ENCODE results near the gene OSBPL1A. TPM values are rescaled to one million over a fixed set of nuclear protein-coding genes. Genes with fewer than 3 reads are reported as not detected.
A peak's percentile ranks its signal among the peaks of the same experiment; 100 is the strongest.
"Not testable (repeated sequence)": the region's sequence is repeated elsewhere in the genome, so short reads cannot be mapped to it uniquely, and the experiment has no call there.

Gene OSBPL1A
- total RNA-seq, 1 experiment from 2014 or later, result 16.4 TPM

DNA sequence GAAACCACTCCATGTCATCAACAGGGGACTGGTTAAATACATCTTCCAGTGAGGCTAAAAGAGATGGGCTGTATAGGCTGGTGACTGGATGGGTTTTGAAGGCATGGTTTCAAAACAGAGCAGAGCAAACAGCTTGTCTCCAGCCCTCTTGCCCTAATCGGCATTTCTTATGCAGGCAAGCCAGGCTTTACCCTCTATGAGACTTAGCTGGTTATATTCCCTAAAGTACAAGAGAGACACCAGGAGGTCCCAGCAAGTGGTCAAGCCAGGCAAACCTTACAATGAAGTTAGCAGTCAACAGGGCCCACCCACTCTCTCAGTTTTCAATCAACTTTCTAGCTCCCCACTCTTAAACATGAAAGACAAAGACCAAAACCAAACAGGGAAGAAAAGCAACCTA, 19.0 kb downstream of the OSBPL1A start:
- no peaks in the 10 kb centered on the region for H3K4me1 ChIP-seq
- H3K27me3 ChIP-seq, result no peaks in the 10 kb centered on the region
- no peaks in the 10 kb centered on the region for H3K9me3 ChIP-seq (replicated peaks)
- H3K36me3 ChIP-seq, result no peaks in the 10 kb centered on the region
- no peak overlapping the region for H3K4me3 ChIP-seq
- DNase-seq, result no peak
- H3K27ac ChIP-seq, result no peak overlapping the region

DNA sequence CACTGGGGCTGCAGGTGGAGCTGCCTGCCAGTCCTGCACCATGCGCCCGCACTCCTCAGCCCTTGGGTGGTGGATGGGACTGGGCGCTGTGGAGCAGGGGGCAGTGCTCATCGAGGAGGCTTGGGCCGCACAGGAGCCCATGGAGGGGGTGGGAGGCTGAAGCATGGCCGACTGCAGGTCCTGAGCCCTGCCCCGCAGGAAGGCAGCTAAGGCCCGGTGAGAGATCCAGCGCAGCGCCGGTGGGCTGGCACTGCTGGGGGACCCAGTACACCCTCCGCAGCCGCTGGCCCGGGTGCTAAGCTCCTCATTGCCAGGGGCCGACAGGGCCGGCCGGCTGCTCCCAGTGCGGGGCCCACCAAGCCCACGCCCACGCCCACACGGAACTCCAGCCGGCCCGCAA, 21.1 kb downstream of the OSBPL1A start:
- H3K4me3 ChIP-seq, result not testable (repeated sequence)

GRCh38 chr18:24373328-24373727, 24.3 kb downstream of the OSBPL1A start:
- Histone ChIP-seq H3K27me3 (no peaks in the 10 kb centered on the region), H3K27ac (no peak overlapping the region), H3K4me3 (no peak overlapping the region), H3K9me3 (replicated peaks) (no peaks in the 10 kb centered on the region), H3K36me3 (no peaks in the 10 kb centered on the region), H3K4me1 (no peaks in the 10 kb centered on the region)
- DNase-seq, result no peak

More for the DNA sequence above, 21.1 kb downstream of the OSBPL1A start:
- not testable (repeated sequence) for H3K4me1 ChIP-seq; H3K36me3 ChIP-seq; H3K27me3 ChIP-seq; DNase-seq; H3K9me3 ChIP-seq (replicated peaks); H3K27ac ChIP-seq

DNA sequence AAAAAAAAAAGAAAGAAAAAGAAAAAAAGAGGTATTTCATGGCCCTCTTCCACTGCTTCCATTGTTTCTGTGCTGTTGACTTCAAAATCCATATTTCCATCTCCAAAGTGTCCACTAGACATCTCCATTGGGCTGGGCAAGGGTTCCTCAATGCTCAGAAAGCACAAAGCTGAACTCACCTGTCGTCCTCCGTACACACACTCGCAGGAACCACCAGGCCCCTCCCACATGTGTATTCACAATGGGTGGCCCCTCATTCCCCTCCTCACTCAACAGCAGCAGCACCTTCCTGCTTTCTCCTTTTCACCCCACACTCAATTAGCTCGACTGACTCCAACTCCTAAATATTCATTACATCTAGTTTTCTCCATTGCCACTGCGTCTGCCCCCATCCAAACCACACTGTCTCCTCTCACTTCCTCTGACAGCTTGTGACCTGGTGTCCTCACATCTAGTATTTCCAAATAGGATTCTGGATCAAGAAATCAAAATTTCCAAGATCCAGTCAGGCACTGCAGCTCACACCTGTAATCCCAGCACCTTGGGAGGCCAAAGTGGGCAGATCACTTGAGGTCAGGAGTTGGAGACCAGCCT, 25.2 kb downstream of the OSBPL1A start:
- Histone ChIP-seq H3K4me1 (no peaks in the 10 kb centered on the region), H3K9me3 (replicated peaks) (no peaks in the 10 kb centered on the region), H3K27ac (no peak overlapping the region), H3K36me3 (no peaks in the 10 kb centered on the region), H3K4me3 (no peak overlapping the region), H3K27me3 (no peaks in the 10 kb centered on the region)
- no peak for DNase-seq

GRCh38 chr18:24370120-24370519, 27.5 kb downstream of the OSBPL1A start:
- Histone ChIP-seq H3K27me3 (no peaks in the 10 kb centered on the region), H3K36me3 (no peaks in the 10 kb centered on the region), H3K4me3 (no peak overlapping the region), H3K27ac (no peak overlapping the region), H3K4me1 (no peaks in the 10 kb centered on the region), H3K9me3 (replicated peaks) (no peaks in the 10 kb centered on the region)
- no peak for DNase-seq

- Histone ChIP-seq H3K4me1 (no peaks in the 10 kb centered on the region), H3K27ac (no peak overlapping the region), H3K36me3 (no peaks in the 10 kb centered on the region), H3K9me3 (replicated peaks) (no peaks in the 10 kb centered on the region), H3K4me3 (no peak overlapping the region), H3K27me3 (no peaks in the 10 kb centered on the region)
- DNase-seq, result peak; percentile 5 to 32
These were observed 28.2 kb downstream of the OSBPL1A start for GRCh38 chr18:24369426-24369825.

- Histone ChIP-seq H3K4me3 (no peak overlapping the region), H3K27ac (no peak overlapping the region), H3K4me1 (no peaks in the 10 kb centered on the region), H3K9me3 (replicated peaks) (no peaks in the 10 kb centered on the region), H3K27me3 (no peaks in the 10 kb centered on the region), H3K36me3 (no peaks in the 10 kb centered on the region)
- DNase-seq, result no peak
These were observed 28.9 kb downstream of the OSBPL1A start for GRCh38 chr18:24368749-24369148.

DNA sequence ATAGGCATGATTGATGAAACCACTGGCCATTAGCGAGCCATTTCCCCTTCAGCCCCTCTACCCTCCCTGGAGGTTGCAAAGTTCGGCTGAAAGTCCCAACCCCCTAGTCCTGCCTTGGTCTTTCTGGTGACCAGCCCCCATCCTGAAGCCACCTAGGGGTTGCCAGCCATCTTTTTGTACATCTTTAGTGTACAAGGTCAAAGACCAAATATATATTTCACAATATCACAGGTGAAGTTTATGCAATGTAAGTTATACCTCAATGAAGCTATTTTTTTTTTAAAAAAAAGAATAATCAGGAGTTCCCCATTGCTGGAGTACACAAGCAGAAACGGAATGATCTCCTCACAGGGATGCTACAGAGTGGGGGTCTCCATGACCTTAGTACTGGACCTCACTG, 31.3 kb downstream of the OSBPL1A start:
- no peaks in the 10 kb centered on the region for H3K9me3 ChIP-seq (replicated peaks)
- DNase-seq, result no peak
- no peaks in the 10 kb centered on the region for H3K27me3 ChIP-seq
- H3K36me3 ChIP-seq, result no peaks in the 10 kb centered on the region
- no peak overlapping the region for H3K4me3 ChIP-seq
- no peaks in the 10 kb centered on the region for H3K4me1 ChIP-seq
- H3K27ac ChIP-seq, result no peak overlapping the region

DNA sequence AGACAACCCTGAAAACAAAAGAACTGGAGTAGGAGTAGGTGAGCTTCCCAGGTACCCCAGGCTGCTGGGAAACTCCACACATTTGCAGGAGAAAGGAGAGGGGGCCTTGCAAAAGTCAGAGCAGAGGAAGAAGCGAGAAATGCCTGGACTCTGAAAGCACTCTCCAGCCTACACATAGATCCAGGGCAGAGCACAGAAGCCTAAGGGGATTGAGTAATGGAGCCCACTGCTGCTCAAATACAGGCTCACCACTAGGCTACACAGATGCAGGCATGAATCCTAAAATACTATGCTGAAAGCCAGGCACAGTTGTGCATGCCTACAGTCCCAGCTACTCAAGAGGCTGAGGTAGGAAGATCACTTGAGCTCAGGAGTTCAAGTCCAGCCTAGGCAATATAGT, 33.4 kb downstream of the OSBPL1A start:
- Histone ChIP-seq H3K27ac (no peak overlapping the region), H3K9me3 (replicated peaks) (no peaks in the 10 kb centered on the region), H3K27me3 (no peaks in the 10 kb centered on the region), H3K36me3 (no peaks in the 10 kb centered on the region), H3K4me1 (no peaks in the 10 kb centered on the region), H3K4me3 (no peak overlapping the region)
- DNase-seq, result no peak

- Histone ChIP-seq H3K27me3 (no peaks in the 10 kb centered on the region), H3K4me3 (no peak overlapping the region), H3K9me3 (replicated peaks) (no peaks in the 10 kb centered on the region), H3K27ac (no peak overlapping the region), H3K4me1 (no peaks in the 10 kb centered on the region), H3K36me3 (no peaks in the 10 kb centered on the region)
- no peak for DNase-seq
These were observed 34.9 kb downstream of the OSBPL1A start for GRCh38 chr18:24362757-24363156.

- not testable (repeated sequence) for H3K27me3 ChIP-seq; H3K27ac ChIP-seq; H3K36me3 ChIP-seq; H3K4me3 ChIP-seq; H3K9me3 ChIP-seq (replicated peaks); H3K4me1 ChIP-seq
- DNase-seq, result peak in 1 of 2 experiments; percentile 59
These were observed 37.7 kb downstream of the OSBPL1A start for GRCh38 chr18:24359787-24360530.

GRCh38 chr18:24354278-24354677, 43.3 kb downstream of the OSBPL1A start:
- no peaks in the 10 kb centered on the region for H3K36me3 ChIP-seq
- no peaks in the 10 kb centered on the region for H3K9me3 ChIP-seq (replicated peaks)
- DNase-seq, result no peak
- no peak overlapping the region for H3K27ac ChIP-seq
- H3K4me3 ChIP-seq, result no peak overlapping the region
- H3K4me1 ChIP-seq, result no peaks in the 10 kb centered on the region
- H3K27me3 ChIP-seq, result no peaks in the 10 kb centered on the region

- Histone ChIP-seq H3K4me3 (no peak overlapping the region), H3K4me1 (peaks cover 8% of the 10 kb centered on the region), H3K36me3 (no peaks in the 10 kb centered on the region), H3K9me3 (replicated peaks) (no peaks in the 10 kb centered on the region), H3K27ac (no peak overlapping the region), H3K27me3 (no peaks in the 10 kb centered on the region)
- DNase-seq, result peak in 1 of 2 experiments; percentile 37
These were observed 51.4 kb downstream of the OSBPL1A start for GRCh38 chr18:24346254-24346653.

DNA sequence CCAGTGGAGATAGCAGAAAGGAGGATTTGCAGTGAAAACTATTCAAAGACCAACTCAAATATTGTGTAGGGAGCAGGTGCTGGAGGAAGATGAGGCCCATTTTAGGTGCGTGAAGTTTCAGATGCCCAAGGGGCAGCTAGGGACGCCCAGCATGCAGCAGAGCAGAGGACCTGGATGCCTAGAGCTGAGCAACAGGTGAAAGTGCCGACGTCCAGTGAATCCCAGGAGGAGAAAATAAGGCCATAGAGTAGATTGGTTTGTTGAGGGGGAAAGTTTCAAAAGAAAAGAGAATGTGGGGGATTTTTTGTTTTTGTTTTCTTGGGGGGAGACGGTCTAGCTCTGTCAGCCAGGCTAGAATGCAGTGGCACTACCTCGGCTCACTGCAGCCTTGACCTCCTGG, 53.1 kb downstream of the OSBPL1A start:
- Histone ChIP-seq H3K27me3 (no peaks in the 10 kb centered on the region), H3K4me1 (peaks cover 8% of the 10 kb centered on the region), H3K9me3 (replicated peaks) (no peaks in the 10 kb centered on the region), H3K36me3 (no peaks in the 10 kb centered on the region), H3K27ac (no peak overlapping the region), H3K4me3 (no peak overlapping the region)
- no peak for DNase-seq

GRCh38 chr18:24342347-24342746, 55.3 kb downstream of the OSBPL1A start:
- peaks cover 8% of the 10 kb centered on the region for H3K4me1 ChIP-seq
- no peak for DNase-seq
- H3K27ac ChIP-seq, result no peak overlapping the region
- H3K27me3 ChIP-seq, result no peaks in the 10 kb centered on the region
- no peaks in the 10 kb centered on the region for H3K9me3 ChIP-seq (replicated peaks)
- H3K36me3 ChIP-seq, result no peaks in the 10 kb centered on the region
- no peak overlapping the region for H3K4me3 ChIP-seq

GRCh38 chr18:24341361-24341760, 56.3 kb downstream of the OSBPL1A start:
- DNase-seq, result no peak
- H3K27ac ChIP-seq, result no peak overlapping the region
- no peaks in the 10 kb centered on the region for H3K27me3 ChIP-seq
- peaks cover 7% of the 10 kb centered on the region for H3K4me1 ChIP-seq
- H3K9me3 ChIP-seq (replicated peaks), result no peaks in the 10 kb centered on the region
- H3K36me3 ChIP-seq, result no peaks in the 10 kb centered on the region
- H3K4me3 ChIP-seq, result no peak overlapping the region

All from SJCRH30 (cell line).